Memory B cell (primary cell): ENCODE data around the gene C19orf38.
A peak's percentile ranks its signal among the peaks of the same experiment; 100 is the strongest.

Source experiments
- ATAC-seq: fragments of 150-1000 bp; cut with Tn5 transposase; 2 replicates; pipeline ENCODE4 v1.10.0; 2021; ENCODE audit warnings: low read depth, mild to moderate bottlenecking, moderate library complexity
- DNase-seq, 2 donors: peaks; one replicate each; pipeline ENCODE4 v3.0.0; 2022; ENCODE audit warnings: low spot score in 2 of 2
- H3K27ac Mint-ChIP-seq: one replicate; pipeline ENCODE4 v1.8.0; 2022; ENCODE audit warnings: mild to moderate bottlenecking, moderate library complexity, mixed read lengths
- H3K27me3 Mint-ChIP-seq: one replicate; pipeline ENCODE4 v1.8.0; 2022; ENCODE audit warnings: mixed read lengths
- H3K36me3 Mint-ChIP-seq: one replicate; pipeline ENCODE4 v1.8.0; 2022; ENCODE audit warnings: mild to moderate bottlenecking, mixed read lengths
- H3K4me1 Mint-ChIP-seq: one replicate; pipeline ENCODE4 v1.8.0; 2022; ENCODE audit warnings: mixed read lengths
- H3K4me3 Mint-ChIP-seq: one replicate; pipeline ENCODE4 v1.8.0; 2022; ENCODE audit warnings: mild to moderate bottlenecking, moderate library complexity, mixed read lengths
- H3K9me3 Mint-ChIP-seq: one replicate; pipeline ENCODE4 v1.8.0; 2022; ENCODE audit warnings: mixed read lengths

C19orf38 gene

DNA sequence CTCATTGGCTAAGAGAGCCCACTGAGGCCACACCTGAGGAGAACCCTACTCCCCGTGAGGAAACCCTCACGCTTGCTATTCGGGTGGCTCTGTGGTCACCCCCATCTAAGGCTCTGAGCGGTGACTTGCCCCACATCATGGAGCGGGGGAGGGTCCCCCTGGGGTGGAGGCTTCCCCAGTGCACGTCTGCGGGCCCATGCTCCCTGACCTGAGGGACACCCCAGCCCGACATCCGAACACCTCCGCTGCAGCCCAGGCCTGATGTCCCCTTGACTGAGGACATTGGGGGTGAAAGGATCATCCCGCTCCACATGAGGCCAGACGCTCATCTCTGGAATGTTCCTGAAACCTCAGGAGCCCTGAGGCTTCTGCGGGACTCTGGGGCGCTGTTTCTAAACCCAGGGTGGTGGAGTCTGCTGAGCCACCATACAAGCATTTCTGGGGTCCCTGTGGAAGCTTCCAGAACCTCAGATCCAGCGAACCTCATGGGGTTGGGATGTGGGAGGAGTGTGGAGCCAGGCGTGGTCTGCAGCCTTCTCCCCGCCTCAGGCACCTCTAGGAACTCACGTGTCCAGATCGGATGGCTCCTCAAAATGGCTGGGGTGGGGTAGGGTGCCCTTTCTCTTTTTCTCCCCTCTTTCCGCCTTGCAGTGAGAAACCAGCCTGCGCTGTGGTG, 32.1 kb upstream of the C19orf38 start:
- Mint-ChIP-seq H3K36me3 (peaks cover 19% of the 10 kb centered on the region), H3K9me3 (no peaks in the 10 kb centered on the region), H3K4me3 (no peak overlapping the region), H3K27me3 (no peaks in the 10 kb centered on the region), H3K27ac (no peak overlapping the region), H3K4me1 (no peaks in the 10 kb centered on the region)
- DNase-seq = no peak
- no peak for ATAC-seq

GRCh38 chr19:10816691-10817090, 31.5 kb upstream of the C19orf38 start:
- no peak for ATAC-seq
- DNase-seq = no peak
- H3K27me3 Mint-ChIP-seq = no peaks in the 10 kb centered on the region
- H3K36me3 Mint-ChIP-seq = peaks cover 19% of the 10 kb centered on the region
- H3K4me3 Mint-ChIP-seq = no peak overlapping the region
- H3K27ac Mint-ChIP-seq = no peak overlapping the region
- H3K4me1 Mint-ChIP-seq = no peaks in the 10 kb centered on the region
- H3K9me3 Mint-ChIP-seq = no peaks in the 10 kb centered on the region

DNA sequence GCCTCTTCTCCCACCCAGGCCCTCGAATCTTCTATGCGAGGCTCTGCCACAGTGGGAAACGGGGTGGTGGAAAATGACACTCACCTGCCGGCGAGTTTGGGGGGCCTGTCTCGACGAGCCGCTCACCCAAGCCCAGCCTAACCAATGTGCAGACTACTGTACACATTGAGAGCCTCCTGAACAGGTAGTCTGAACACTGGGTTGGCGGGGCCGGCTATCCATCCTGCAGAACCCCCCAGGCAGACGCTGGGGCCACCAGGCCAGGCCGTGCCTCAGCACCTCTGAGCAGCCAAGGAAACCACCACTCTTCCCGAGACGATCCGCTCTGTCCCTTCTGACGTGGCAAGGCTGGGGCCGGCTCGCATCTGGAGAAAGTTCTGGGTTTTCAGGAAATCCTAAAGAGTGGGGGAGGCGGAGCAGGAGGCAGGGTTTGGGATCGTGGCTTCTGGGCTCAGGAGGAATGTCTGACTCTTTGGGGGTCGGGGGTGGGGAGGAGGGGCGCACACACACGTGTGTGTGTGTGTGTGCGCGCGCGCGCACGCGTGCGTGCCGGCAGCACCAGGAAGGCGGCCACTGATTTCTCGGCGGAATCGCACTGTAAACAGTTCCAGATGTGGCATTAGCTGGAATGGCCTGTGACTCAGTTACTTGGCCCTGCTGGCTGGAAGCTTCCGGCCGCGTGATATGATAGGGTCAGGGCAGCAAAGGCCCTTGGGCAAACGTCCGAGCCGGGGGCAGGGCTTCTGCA, 30.8 kb upstream of the C19orf38 start:
- no peaks in the 10 kb centered on the region for H3K9me3 Mint-ChIP-seq
- H3K27ac Mint-ChIP-seq = no peak overlapping the region
- DNase-seq (no peak), ATAC-seq (no peak)
- H3K27me3 Mint-ChIP-seq = no peaks in the 10 kb centered on the region
- no peaks in the 10 kb centered on the region for H3K4me1 Mint-ChIP-seq
- peaks cover 19% of the 10 kb centered on the region for H3K36me3 Mint-ChIP-seq
- H3K4me3 Mint-ChIP-seq = no peak overlapping the region

DNA sequence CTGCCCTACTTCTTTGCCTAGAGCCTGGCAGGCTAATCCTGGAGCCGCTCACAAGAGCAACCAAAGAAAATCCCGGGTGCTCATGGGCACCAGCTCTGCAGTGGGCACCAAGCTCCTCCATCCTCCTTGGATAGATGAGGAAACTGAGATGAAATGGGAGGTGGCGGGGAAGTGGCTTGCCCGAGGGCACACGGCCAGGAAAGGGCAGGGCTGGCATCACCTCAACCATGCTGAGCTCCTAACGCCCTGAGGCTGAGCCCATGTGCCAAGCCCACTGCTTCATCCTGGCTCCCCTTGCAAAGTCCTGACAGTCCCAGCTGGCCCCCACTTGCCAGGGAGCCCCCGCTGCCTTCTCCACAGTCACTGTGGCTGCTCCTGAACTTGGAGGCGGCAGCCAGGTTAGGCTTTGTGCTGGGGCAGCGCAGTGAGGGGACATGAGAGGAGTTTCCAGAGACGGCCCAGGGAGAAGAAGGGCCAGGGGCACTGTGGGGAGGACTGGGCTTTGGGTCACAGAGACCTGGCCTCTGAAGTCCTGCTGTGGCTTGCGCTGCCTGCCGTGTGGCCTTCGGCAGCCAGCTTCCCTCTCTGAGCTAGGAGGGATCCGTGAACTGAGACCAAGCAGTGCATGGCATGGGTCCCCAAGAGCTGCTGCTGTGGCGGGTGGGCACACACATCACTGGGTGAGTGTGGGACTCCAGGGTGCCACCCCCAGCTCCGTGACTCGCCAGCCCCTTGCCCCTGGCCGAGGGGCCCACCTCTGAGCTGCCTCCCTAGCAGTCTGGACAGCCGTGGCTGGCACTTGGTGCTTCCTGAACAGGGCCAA, 29.7 kb upstream of the C19orf38 start:
- H3K36me3 Mint-ChIP-seq = peaks cover 19% of the 10 kb centered on the region
- DNase-seq (no peak), ATAC-seq (no peak)
- H3K9me3 Mint-ChIP-seq = no peaks in the 10 kb centered on the region
- no peak overlapping the region for H3K4me3 Mint-ChIP-seq
- no peaks in the 10 kb centered on the region for H3K27me3 Mint-ChIP-seq
- H3K27ac Mint-ChIP-seq = peak overlapping the region; percentile 64
- no peaks in the 10 kb centered on the region for H3K4me1 Mint-ChIP-seq

DNA sequence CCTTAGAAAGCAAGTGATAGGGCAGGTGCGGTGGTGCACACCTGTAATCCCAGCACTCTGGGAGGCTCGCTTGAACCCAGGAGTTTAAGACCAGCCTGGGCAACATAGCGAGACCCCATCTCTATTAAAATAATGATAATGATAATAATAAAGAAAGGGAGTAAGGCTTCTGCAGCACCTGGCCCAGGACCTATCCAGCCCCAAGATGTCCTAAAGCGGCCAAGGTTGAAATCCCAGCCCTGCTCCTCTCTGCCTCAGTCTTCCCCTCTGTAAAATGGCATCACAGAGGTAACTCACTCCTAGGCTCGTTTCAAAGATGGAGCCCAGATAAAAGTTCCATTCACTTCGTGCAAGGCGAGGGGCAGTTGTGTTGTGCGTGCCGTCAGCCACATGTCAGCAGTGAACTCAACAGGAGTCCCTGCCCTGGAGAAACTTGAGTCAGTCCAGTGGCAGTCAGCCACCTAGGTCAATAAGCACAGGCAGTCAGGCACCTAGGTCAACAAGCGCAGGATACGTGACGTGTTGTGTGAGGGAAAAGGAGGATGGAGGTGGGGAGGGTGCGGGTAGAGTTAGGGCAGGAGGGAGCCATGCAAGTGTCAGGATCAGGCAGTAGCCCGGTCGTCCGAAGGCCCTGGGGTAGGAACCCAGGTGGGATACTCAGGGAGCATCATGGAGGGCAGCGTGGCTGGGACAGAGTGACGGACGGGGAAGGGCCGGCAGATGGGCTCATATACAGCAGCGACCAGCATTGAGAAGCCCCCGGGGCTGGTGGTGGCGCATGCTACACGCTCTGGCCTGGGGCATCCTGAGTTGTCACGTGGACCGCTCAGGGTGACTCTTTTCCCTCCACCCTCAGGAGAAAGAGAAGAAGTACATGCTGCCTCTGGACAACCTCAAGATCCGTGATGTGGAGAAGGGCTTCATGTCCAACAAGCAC, 28.8 kb upstream of the C19orf38 start:
- Mint-ChIP-seq H3K27ac (peak overlapping the region; percentile 62), H3K4me1 (no peaks in the 10 kb centered on the region), H3K27me3 (no peaks in the 10 kb centered on the region), H3K9me3 (no peaks in the 10 kb centered on the region), H3K4me3 (no peak overlapping the region), H3K36me3 (peaks cover 18% of the 10 kb centered on the region)
- no peak for ATAC-seq
- no peak for DNase-seq

GRCh38 chr19:10820173-10820572, 28.0 kb upstream of the C19orf38 start:
- H3K4me3 Mint-ChIP-seq = no peak overlapping the region
- peak overlapping the region; percentile 62 for H3K27ac Mint-ChIP-seq
- peaks cover 15% of the 10 kb centered on the region for H3K36me3 Mint-ChIP-seq
- ATAC-seq (peak; percentile 41), DNase-seq (no peak)
- H3K27me3 Mint-ChIP-seq = no peaks in the 10 kb centered on the region
- H3K9me3 Mint-ChIP-seq = no peaks in the 10 kb centered on the region
- H3K4me1 Mint-ChIP-seq = no peaks in the 10 kb centered on the region

- DNase-seq (no peak), ATAC-seq (no peak)
- Mint-ChIP-seq H3K27me3 (no peaks in the 10 kb centered on the region), H3K4me3 (no peak overlapping the region), H3K27ac (no peak overlapping the region), H3K36me3 (peaks cover 24% of the 10 kb centered on the region), H3K4me1 (no peaks in the 10 kb centered on the region), H3K9me3 (no peaks in the 10 kb centered on the region)
Observed at GRCh38 chr19:10823690-10824089, 24.5 kb upstream of the C19orf38 start.

- Mint-ChIP-seq H3K4me3 (no peak overlapping the region), H3K27me3 (no peaks in the 10 kb centered on the region), H3K9me3 (no peaks in the 10 kb centered on the region), H3K27ac (no peak overlapping the region), H3K36me3 (peaks cover 9% of the 10 kb centered on the region), H3K4me1 (no peaks in the 10 kb centered on the region)
- DNase-seq (no peak), ATAC-seq (no peak)
Observed at GRCh38 chr19:10826231-10826630, 22.0 kb upstream of the C19orf38 start.

GRCh38 chr19:10826846-10827245, 21.4 kb upstream of the C19orf38 start:
- Mint-ChIP-seq H3K4me3 (no peak overlapping the region), H3K27ac (no peak overlapping the region), H3K4me1 (no peaks in the 10 kb centered on the region), H3K9me3 (no peaks in the 10 kb centered on the region), H3K36me3 (peaks cover 9% of the 10 kb centered on the region), H3K27me3 (no peaks in the 10 kb centered on the region)
- no peak for DNase-seq
- no peak for ATAC-seq

- ATAC-seq = peak; percentile 24
- peaks cover 12% of the 10 kb centered on the region for H3K36me3 Mint-ChIP-seq
- no peaks in the 10 kb centered on the region for H3K9me3 Mint-ChIP-seq
- H3K4me1 Mint-ChIP-seq = no peaks in the 10 kb centered on the region
- H3K4me3 Mint-ChIP-seq = no peak overlapping the region
- no peak for DNase-seq
- H3K27me3 Mint-ChIP-seq = no peaks in the 10 kb centered on the region
- H3K27ac Mint-ChIP-seq = no peak overlapping the region
Observed at GRCh38 chr19:10828981-10829821, 19.0 kb upstream of the C19orf38 start.

- no peak for ATAC-seq
- no peaks in the 10 kb centered on the region for H3K9me3 Mint-ChIP-seq
- no peak for DNase-seq
Observed at GRCh38 chr19:10829967-10830366, 18.2 kb upstream of the C19orf38 start.

DNA sequence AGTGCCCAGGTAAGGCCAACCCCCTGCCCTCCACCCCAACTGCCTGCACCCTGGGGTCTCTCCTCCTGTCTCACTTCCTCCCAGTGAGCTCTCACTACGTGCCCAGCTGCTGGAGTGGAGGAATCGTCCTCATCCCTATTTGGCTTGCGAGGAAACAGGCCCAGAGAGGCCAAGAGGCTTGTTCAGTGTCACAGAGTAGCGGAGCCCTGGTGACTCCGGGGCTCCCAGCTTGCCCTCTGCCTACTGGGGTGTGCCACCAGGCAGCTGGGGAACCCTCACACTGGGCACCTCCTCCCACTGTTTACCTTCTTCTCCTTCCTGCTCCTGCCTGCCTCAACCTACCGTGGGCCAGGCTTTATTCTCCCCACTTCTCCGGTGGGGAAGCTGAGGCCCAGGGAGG, 17.8 kb upstream of the C19orf38 start:
- no peak for DNase-seq
- H3K27ac Mint-ChIP-seq = no peak overlapping the region
- peaks cover 10% of the 10 kb centered on the region for H3K36me3 Mint-ChIP-seq
- no peak overlapping the region for H3K4me3 Mint-ChIP-seq
- peaks cover under 1% of the 10 kb centered on the region for H3K4me1 Mint-ChIP-seq
- ATAC-seq = no peak
- H3K27me3 Mint-ChIP-seq = no peaks in the 10 kb centered on the region
- no peaks in the 10 kb centered on the region for H3K9me3 Mint-ChIP-seq

More at GRCh38 chr19:10829967-10830366, 18.2 kb upstream of the C19orf38 start:
- H3K4me3 Mint-ChIP-seq = no peak overlapping the region
- H3K27ac Mint-ChIP-seq = no peak overlapping the region
- H3K27me3 Mint-ChIP-seq = no peaks in the 10 kb centered on the region
- H3K4me1 Mint-ChIP-seq = no peaks in the 10 kb centered on the region
- H3K36me3 Mint-ChIP-seq = peaks cover 12% of the 10 kb centered on the region
